IMR-90 (cell line): ENCODE results near the gene RET.

Experiments used
- CEBPB ChIP-seq: IDR thresholded peaks from 2 replicates; pipeline ENCODE4 v1.6.1; 2012; ENCODE audit warnings: low read depth, low read length, improper control_type of control experiment
- FOS ChIP-seq: fragments of 150-350 bp; IDR thresholded peaks from 2 replicates; pipeline ENCODE4 v1.6.1; 2016; ENCODE audit warnings: low read depth, low read length
- POLR2A ChIP-seq: IDR thresholded peaks from 2 replicates; pipeline ENCODE4 v1.6.1; 2012; ENCODE audit warnings: mild to moderate bottlenecking, low read depth, low read length
- RAD21 ChIP-seq: IDR thresholded peaks from 2 replicates; pipeline ENCODE4 v1.6.1; 2012; ENCODE audit warnings: low read length, improper control_type of control experiment
- RCOR1 ChIP-seq: IDR thresholded peaks from 2 replicates; pipeline ENCODE4 v1.6.1; 2012; ENCODE audit warnings: mild to moderate bottlenecking, low read length, improper control_type of control experiment; ENCODE audit not compliant: insufficient replicate concordance
- SMC3 ChIP-seq: fragments of 150-350 bp; IDR thresholded peaks from 2 replicates; pipeline ENCODE4 v1.6.1; 2016; ENCODE audit warnings: low read depth, mild to moderate bottlenecking, antibody characterized with exemption, low read length, moderate library complexity
- USF2 ChIP-seq: fragments of 150-350 bp; IDR thresholded peaks from 2 replicates; pipeline ENCODE4 v1.6.1; 2017; ENCODE audit warnings: mild to moderate bottlenecking, antibody characterized with exemption, low read length, low read depth
- TF ChIP-seq, protein P1 (sequence below): conservative IDR thresholded peaks from 2 replicates; pipeline ENCODE4 v1.5.1; 2012; ENCODE audit warnings: mild to moderate bottlenecking, low read depth, low read length, improper control_type of control experiment

DNA sequence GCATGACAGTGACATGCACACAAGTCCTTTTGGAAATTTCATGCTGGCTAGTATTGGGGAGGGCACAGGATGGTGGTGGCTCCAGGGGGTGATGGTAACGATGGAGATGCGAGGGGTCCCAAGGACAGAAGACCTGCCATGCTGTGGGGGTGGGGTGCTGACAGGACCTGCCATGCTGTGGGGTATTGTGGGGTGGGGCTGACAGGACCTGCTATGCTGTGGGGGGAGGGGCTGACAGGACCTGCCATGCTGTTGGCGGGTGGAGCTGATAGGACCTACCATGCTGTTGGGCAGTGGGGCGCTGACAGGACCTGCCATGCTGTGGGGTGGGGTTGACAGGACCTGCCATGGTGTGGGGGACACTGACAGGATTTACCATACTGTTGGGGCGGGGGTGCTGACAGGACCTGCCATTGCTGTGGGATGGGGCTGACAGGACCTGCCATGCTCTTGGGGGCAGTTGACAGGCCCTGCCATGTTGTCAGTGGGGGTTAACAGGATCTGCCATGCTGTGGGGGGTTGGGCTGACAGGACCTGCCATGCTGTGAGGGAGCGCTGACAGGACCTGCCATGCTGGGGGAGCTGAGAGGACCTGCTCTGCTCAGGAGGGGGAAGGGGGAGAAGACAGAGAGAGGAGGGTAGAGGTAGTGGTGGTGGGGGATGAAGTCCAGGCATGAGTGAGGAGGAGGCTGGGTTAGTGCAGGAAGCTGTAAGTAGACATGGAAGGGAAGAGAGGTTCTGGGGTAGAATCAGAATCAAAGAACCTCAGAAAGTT, 36.2 kb upstream of the RET start:
- no peak for TF ChIP-seq POLR2A
- TF ChIP-seq, protein P1, sequence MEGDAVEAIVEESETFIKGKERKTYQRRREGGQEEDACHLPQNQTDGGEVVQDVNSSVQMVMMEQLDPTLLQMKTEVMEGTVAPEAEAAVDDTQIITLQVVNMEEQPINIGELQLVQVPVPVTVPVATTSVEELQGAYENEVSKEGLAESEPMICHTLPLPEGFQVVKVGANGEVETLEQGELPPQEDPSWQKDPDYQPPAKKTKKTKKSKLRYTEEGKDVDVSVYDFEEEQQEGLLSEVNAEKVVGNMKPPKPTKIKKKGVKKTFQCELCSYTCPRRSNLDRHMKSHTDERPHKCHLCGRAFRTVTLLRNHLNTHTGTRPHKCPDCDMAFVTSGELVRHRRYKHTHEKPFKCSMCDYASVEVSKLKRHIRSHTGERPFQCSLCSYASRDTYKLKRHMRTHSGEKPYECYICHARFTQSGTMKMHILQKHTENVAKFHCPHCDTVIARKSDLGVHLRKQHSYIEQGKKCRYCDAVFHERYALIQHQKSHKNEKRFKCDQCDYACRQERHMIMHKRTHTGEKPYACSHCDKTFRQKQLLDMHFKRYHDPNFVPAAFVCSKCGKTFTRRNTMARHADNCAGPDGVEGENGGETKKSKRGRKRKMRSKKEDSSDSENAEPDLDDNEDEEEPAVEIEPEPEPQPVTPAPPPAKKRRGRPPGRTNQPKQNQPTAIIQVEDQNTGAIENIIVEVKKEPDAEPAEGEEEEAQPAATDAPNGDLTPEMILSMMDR = no peak
- no peak for TF ChIP-seq SMC3
- TF ChIP-seq RCOR1 = no peak
- TF ChIP-seq FOS = no peak
- no peak for TF ChIP-seq USF2
- no peak for TF ChIP-seq RAD21
- no peak for TF ChIP-seq CEBPB
